PFSK-1 (cell line): ENCODE results near the gene ISL2.

Experiments used
- POLR2AphosphoS5 ChIP-seq: IDR thresholded peaks from 2 replicates; pipeline ENCODE4 v1.6.1; 2012; ENCODE audit warnings: low read depth, mild to moderate bottlenecking, control low read depth, low read length, moderate library complexity
- TAF1 ChIP-seq: IDR thresholded peaks from 2 replicates; pipeline ENCODE4 v1.6.1; 2012; ENCODE audit warnings: low read length, control low read depth, borderline replicate concordance; ENCODE audit not compliant: insufficient read depth
- TF ChIP-seq, protein P1 (sequence below), 2 experiments: IDR thresholded peaks; 2 replicates each; pipeline versions ENCODE4 v1.6.1 to v1.8.0; 2011 to 2012; ENCODE audit warnings: low read depth in 2 of 2, low read length in 2 of 2, control low read depth in 1 of 2, inconsistent platforms in 1 of 2, mild to moderate bottlenecking in 1 of 2, moderate library complexity in 1 of 2; ENCODE audit not compliant: insufficient read depth in 1 of 2

GRCh38 chr15:76376029-76376428 is 39.5 kb downstream of the ISL2 start:
- TF ChIP-seq TAF1: no peak
- TF ChIP-seq, protein P1, sequence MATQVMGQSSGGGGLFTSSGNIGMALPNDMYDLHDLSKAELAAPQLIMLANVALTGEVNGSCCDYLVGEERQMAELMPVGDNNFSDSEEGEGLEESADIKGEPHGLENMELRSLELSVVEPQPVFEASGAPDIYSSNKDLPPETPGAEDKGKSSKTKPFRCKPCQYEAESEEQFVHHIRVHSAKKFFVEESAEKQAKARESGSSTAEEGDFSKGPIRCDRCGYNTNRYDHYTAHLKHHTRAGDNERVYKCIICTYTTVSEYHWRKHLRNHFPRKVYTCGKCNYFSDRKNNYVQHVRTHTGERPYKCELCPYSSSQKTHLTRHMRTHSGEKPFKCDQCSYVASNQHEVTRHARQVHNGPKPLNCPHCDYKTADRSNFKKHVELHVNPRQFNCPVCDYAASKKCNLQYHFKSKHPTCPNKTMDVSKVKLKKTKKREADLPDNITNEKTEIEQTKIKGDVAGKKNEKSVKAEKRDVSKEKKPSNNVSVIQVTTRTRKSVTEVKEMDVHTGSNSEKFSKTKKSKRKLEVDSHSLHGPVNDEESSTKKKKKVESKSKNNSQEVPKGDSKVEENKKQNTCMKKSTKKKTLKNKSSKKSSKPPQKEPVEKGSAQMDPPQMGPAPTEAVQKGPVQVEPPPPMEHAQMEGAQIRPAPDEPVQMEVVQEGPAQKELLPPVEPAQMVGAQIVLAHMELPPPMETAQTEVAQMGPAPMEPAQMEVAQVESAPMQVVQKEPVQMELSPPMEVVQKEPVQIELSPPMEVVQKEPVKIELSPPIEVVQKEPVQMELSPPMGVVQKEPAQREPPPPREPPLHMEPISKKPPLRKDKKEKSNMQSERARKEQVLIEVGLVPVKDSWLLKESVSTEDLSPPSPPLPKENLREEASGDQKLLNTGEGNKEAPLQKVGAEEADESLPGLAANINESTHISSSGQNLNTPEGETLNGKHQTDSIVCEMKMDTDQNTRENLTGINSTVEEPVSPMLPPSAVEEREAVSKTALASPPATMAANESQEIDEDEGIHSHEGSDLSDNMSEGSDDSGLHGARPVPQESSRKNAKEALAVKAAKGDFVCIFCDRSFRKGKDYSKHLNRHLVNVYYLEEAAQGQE (IDR thresholded peaks at IDR 0.05; ENCODE audit: insufficient read depth in 1 of 2, low read depth in 2 of 2, low read length in 2 of 2): no peak
- no peak for TF ChIP-seq POLR2AphosphoS5
